ENCODE data around the gene KRT2. TPM values are rescaled to one million over a fixed set of nuclear protein-coding genes. Genes with fewer than 3 reads are reported as not detected.

The KRT2 gene
- total RNA-seq, 1 donor from 2014 or later, result not detected

DNA sequence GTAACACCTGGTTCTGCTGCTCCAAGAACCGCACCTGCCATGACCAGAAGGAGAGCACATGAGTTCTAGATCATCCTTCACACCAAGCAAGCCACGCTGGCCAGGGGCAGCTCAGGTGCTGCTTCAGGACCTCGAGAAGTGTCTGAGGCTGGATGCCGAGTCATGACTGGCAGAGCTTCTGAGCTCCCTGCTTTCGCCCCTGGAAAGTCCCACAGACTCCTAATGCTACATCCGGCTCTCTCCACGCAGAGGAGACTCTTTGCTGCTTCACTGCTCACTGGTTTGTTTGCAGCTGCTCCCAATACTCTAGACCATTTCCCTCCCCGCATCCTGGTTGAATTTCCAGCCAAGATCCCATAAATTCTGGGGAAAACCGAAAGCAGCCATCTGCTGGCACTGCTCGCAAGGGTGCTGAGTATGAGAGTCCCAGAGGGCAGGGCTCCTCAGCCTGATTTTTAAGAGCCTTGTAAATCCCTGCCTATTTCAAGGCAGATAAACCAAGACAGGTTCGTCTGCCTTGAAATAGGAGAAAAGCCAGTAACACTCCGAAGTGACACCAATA, 1.4 kb downstream of the KRT2 start:
- intact Hi-C loops (cut with DNase I), result no loop called here
- no peak for DNase-seq
- no peak for ATAC-seq (ENCODE audit: poor library complexity)

DNA sequence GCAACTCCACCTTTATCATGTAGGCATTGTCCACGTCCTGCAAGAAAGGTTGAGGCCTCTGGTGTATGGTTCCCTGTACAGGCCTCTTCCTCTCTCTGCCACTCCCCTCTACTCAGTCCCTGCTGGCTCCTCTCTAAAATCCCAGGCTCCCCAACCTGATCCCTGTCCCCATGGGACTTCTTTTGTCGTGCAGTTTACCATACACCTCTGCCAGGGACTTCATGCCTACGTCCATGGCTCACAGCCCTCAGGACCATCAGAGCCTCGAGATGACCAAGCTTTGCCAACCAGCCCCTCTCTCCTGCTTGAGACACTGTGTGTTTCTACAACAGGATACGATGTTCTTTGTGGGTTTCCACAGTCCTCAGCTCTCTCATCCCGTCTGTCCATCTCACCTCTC, 2.9 kb downstream of the KRT2 start:
- intact Hi-C loops (cut with DNase I), result no loop called here
- no peak for ATAC-seq (ENCODE audit: poor library complexity)
- DNase-seq, result no peak

DNA sequence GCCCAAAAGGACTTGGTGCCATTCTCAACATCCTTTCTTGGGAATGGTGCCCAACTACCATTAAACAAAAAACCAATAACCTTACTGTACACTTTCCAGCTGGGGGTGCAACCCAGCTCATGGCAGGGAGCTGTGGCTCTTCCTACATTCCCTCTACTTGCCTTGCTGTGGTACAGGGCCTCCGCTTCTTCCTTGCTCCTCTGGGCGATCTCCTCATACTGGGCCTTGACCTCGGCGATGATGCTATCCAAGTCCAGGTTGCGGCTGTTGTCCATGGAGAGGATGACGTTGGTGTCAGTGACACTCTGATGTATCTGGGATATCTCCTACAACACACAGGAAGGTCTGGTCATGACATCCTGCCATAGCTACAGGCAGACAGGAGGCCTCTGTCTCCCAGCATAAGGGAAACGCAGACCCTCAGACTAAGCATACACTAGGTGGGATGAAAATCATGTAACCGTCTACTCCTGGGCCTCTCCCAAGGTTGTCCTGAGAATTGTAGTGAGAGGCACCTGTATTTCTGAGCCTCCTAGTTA, 3.9 kb downstream of the KRT2 start:
- intact Hi-C loops (cut with DNase I), result no loop called here
- DNase-seq, result no peak
- ATAC-seq (ENCODE audit: poor library complexity), result no peak

DNA sequence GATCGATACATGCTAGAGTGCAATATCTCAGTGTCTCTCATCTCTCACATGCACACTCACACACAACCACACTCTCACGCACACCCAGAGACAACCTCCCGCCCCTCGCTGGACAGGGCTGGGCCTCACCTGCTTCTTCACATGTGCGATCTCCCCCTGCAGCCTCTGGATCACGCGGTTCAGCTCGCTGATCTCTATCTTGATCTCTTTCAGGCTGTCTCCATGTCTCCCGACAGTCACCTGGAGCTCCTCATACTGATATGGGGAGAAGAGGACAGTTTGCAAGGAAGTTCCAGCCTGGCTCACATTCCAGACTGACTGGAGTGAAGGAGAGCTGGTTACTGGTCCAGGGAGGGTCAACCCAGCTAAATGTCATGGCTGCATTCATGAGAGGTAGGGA, 4.4 kb downstream of the KRT2 start:
- intact Hi-C loops (cut with DNase I), result no loop called here
- ATAC-seq (ENCODE audit: poor library complexity), result no peak
- DNase-seq, result no peak

DNA sequence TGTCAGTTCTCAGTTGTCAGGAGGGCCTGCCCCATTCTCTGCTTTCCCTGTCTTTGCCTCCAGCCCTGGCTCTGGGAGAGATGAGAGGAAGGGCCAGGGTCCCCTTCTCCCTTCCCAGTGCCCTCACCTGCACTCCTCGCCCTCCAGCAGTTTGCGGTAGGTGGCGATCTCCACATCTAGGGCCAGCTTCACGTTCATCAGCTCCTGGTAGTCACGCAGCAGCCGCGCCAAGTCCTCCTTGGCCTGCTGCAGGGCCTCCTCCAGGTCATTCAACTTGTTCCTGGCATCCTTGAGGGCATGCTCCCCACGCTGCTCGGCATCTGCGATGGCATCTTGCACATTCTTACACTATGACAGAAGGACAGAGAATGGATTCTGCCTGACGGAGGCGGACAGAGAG, 5.4 kb downstream of the KRT2 start:
- ATAC-seq (ENCODE audit: poor library complexity) (no peak), DNase-seq (no peak)
- intact Hi-C loops (cut with DNase I), result no loop called here

DNA sequence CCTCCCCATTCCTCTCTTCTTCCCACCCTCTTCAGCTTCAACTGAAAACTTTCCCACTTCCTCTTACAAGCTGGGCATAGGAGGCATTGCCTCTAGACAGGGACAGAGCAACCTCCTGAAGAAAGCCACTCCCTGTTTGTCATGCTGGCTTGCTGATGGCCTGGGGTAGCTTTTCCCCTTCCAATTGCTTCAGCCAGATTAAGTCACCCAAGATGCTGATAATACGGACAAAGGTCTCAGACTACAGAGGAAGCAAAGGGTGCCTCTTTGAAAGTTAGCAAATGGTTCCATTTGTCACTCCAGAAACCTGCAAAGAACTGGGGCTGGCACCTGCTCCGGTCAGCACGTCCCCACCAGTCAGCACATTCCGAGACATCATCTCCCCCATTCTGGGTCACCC, 6.0 kb downstream of the KRT2 start:
- no peak for DNase-seq
- ATAC-seq (ENCODE audit: poor library complexity), result no peak
- intact Hi-C loops (cut with DNase I), result no loop called here

DNA sequence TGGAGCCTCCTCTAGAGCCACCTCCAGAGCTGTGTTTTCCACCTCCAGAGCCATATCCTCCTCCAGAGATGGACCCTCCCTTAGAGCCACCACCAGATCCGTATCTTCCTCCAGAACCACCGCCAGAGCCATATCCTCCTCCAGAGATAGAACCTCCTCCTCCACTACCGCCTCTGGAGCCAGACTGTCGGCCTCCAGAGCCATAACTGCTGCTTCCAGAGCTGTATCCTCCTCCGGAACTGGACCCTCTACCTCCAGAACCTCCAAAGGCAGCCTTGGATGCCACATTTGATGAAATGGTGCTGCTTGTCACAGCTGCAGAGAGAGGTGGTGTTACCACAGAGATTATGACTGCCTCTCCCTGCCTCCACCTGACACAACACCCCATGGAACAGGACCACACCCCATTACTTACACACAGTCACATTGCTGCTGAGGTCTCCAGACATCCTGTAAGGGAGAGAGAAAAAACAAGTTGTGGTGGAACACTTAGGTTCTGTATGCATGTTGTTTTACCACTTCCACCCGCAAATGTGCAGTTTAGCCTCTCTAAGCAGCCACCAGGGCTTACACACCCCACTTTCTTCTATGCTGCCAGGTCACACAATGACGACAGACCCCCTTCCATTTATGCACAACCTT, 6.8 kb downstream of the KRT2 start:
- ATAC-seq (ENCODE audit: poor library complexity), result no peak
- intact Hi-C loops (cut with DNase I), result no loop called here
- no peak for DNase-seq

DNA sequence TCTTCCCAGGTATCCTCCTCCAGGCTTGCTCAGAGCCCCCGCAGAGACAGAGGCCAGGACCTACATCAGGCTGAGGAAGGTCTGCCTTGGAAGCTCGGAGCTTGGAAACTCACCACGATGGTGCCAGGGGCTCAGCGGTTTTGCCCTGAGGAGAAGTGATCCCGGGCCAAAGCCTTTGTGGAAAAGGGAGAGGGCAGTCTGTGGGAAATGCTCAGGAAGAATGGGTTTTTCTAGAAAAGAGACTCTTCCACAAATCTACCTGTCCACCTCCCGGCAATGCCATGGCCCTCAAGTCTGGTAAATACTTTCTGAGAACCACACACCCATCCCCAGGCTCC, 8.0 kb downstream of the KRT2 start:
- no peak for ATAC-seq (ENCODE audit: poor library complexity)
- DNase-seq, result no peak
- intact Hi-C loops (cut with DNase I), result no loop called here

DNA sequence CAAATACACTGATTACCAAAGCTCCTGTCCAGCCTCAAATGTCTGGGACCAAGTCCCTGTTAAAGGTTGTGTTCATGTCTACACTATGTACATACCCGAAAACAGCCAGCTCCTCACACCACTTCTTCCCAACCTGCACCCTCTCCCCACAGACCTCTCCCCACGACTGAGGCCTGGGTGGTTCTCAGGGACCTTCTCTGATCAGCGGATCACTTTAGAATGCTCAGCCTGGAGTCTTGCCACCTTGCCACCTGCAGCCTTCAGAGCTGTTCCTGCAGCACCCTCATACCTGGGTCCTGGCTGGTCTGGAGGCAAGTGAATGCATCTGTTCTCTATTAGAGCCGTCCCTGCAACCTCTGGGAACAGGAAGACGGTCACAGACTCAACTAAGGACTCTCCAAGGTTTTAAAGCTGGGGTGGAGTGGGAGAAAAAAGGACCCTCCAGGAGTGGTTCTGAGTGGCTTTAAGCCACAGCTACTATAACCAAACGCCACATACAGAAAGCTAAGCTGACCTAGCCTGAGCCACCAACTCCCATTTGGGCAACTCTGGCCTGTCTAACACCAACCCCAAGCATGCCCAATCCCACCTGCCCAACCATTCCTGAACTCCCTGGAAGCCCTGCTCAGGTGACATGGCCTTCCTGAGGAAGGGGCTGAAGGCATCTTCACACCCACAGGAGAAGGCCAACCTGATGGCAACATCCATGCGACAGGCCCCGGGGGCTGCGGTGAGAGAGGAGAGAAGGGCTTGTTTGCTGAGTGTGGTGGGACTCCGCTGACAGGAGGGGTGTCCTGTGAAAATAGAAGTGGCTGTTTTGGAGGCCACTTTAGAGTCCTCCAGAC, 8.6 kb downstream of the KRT2 start:
- DNase-seq (no peak), ATAC-seq (ENCODE audit: poor library complexity) (no peak)
- intact Hi-C loops (cut with DNase I), result no loop called here

DNA sequence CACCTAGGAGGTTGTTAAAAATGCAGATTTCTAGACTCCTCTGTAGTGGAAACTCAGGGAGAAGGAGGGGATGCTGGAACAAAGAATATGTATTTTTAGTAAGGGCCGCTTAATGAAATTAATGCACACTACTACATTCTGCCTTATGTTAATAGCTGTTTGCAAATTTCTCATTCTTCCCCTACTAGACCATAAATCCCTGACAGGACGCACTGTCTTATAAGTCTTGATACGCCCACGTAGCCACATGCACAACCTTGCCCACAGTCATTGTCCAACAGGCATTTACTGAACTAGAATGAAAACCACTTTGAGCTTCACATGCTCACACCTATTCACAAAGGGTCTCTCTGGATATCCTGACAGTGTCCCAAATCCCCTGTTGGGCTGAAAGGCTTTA, 10.5 kb downstream of the KRT2 start:
- DNase-seq (no peak), ATAC-seq (ENCODE audit: poor library complexity) (no peak)
- intact Hi-C loops (cut with DNase I), result no loop called here

DNA sequence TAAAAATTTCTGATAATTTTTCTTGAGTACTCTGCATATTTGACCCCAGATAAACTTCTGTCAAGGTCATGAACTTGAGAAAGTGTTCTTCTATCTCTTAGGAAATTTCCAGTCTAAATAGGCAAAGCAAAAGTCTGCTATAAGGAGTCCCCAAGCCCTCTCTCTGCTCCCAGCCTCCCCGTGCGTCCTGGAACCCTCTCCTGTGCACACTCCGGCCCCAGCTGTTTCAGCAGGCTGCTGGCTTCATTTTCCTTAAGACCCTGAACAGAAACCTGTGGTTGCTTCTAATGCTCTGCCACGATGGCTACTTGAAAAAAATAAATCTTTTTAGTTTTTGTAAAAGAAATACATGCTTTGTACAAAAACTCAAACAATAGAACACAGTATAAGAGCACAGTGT, 14.7 kb downstream of the KRT2 start:
- ATAC-seq (ENCODE audit: poor library complexity), result no peak
- no peak for DNase-seq
- intact Hi-C loops (cut with DNase I), result no loop called here

DNA sequence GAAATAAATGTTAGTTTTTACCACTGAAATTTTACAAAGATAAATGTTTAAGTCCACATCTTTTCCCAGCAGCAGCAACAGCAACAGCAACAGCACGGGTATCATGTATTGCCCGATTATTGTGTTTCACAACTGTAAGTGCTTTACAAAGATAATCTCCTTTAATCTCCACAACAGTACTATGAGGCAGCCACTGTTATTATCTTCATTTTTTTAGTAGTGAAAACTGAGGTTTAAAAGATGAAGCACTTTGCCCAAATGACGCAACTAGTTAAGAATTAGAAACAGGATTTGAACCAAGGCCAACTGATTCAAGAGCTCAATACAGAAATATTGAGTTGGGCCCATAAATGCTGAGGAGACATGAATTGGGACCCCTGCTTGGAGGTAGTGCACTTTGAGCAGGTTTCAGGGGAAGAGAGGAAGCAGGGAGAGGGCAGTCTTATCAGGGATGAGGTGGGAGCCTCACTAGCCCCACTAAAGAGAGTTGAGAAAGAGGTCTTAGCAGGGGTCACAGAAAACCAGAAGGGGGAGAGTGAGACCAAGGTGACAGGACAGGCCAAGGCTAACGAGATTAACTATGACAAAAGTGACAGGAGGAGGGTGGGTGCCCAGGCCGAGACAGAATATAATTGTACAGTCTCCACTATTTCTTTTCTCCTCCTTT, 15.3 kb downstream of the KRT2 start:
- intact Hi-C loops (cut with DNase I), result no loop called here
- ATAC-seq (ENCODE audit: poor library complexity) (no peak), DNase-seq (no peak)

DNA sequence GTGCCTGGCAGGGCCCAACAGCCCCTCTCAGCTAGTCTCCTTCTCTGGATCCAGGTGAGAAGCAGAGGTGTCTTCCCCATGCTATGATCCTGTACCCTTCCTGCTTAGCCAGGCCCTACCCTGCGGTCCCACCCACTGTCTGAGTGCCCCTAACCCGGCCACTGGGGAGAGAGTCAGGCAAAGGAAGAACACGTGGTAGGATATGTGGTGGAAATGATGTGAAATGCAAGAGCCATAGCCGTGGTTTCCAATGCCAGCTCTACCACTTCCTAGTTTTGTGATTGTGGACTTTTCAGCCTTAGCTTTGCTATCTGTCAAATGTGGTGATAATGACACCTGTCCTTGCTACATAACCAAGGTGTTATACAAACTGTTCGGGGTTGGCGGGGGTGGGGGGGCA, 15.8 kb downstream of the KRT2 start:
- DNase-seq, result no peak
- ATAC-seq (ENCODE audit: poor library complexity), result no peak
- intact Hi-C loops (cut with DNase I), result no loop called here

DNA sequence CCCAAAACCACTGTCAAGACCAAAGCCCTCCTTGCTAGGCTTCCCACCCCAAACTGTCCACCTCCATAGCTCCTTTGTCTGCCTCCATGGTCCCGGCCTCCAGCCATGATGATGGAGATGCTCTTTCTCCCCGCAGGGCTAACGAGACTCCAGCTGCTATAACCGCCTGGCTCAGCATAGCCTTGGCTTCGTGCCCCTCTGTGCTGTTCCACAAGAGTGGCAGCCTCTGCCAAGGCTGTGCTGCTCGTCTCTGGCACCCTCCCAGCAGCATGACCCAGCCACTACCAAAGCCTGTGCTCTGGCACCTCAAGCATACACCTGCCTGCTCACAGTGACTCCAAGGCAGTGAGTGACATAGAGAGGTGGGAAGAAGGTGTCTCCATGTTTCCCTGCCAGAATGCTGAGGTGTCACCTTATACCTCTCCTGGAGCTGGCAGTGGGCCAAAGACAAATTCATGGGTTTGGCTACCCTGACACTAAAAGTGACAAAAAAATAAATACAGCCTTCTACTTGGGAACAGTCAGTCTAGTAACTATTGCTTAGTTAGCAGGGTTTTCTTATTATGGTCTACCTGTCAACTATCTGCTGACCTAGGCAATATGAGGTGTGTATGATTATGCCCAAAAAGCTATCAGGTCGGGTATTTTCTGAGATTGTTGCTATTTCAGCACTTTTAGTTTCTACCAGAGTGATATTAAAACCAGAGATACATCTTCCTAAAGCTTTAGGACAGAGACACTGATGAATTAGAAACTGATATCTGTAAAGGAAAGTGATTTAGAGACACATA, 17.6 kb downstream of the KRT2 start:
- intact Hi-C loops (cut with DNase I), result no loop called here
- DNase-seq, result peak; percentile 87
- peak; percentile 99 for ATAC-seq (ENCODE audit: poor library complexity)

DNA sequence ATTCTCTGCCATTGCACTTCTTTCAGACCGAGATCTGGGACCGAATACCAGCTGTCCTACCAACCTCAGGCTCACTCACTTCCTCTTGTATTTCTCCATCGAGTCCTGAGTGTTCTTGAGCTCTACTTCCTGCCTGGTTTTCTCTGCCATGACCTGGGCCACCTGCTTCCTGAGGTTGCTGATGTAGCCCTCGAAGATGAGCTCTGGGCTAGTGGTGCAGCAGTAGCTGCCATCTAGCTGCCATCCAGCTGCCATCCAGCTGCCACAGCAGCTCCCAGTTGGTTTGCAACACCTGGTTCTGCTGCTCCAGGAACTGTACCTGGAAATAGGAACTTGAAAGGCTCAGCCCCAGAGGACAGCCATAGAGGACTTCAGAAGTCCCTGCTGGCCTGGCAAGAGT, 18.6 kb downstream of the KRT2 start:
- intact Hi-C loops (cut with DNase I), result no loop called here
- DNase-seq, result no peak
- ATAC-seq (ENCODE audit: poor library complexity), result no peak

DNA sequence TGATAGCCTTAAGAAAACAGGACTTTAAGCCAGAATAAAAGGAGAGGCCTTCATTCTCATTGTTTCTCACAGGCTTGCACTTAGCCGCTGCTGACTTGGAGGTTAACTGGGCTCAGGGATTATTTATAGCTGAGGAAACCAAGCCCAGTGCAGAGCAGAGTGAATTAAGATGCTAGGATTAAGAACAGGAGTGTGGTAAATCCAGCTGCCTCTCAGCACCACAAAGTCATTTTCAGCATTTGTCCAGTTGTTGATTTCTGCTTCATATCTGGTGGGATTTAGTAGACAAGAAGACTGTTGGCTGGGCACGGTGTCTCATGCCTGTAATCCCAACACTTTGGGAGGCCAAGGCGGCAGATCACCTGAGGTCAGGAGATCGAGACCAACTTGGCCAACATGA, 19.4 kb downstream of the KRT2 start:
- intact Hi-C loops (cut with DNase I), result no loop called here
- ATAC-seq (ENCODE audit: poor library complexity) (no peak), DNase-seq (no peak)

DNA sequence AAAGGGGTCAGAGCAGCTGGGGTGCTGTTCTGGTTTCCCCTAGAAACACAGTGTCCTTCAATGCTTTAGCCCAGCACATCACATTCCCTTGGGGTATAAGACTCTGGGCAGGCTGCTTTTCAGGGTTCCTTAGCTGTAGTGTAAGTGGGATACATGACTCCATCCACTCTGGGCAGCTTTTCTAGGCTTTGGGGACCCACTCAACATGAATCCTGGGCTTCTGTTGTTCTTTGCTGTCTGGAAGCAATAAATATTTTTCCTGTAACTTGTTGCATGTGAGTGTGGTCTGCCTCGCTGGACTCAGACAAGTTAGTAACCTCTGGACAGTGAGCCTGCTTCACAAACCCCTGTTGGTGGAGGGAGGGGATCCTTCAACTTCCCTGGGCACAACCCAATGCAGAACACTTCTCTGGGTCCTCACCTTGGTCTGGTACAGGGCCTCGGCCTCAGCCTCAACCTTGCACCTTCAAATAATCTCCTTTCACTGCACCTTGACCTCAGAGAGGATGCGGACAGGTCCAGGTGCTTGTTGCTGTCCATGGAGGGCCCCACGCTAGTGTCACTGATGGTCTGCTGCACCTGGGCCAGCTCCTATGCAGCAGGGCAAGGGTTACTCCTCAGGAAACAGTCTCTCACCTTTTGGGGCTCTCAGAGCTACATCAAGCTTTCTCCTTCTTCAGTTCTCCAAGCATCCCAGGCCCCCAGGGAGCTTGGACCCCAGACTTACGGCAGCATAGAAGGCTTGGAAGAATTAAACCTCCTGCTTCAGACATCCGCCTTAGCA, 20.1 kb downstream of the KRT2 start:
- ATAC-seq (ENCODE audit: poor library complexity), result no peak
- intact Hi-C loops (cut with DNase I), result no loop called here
- no peak for DNase-seq

DNA sequence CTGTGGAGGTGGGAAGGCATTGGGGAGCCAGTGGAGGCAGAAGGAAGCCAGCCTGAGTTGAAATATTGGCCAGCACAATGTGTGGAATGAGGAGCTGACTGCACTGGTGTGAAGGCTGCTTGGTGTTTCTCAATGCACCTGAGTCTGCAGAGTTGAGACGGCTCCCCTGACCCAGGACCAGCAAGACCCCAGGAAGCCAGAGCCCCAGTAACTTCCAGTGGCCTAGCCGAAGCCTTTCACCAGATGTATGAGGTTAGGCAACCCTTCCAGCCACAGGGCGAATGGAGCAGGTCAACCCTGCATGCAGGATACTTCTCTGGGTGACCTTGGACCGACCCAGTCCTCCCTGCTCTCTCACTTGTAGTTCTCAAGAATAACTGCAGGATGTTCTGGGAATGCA, 20.7 kb downstream of the KRT2 start:
- no peak for DNase-seq
- ATAC-seq (ENCODE audit: poor library complexity), result no peak
- intact Hi-C loops (cut with DNase I), result no loop called here

All from Right ventricle myocardium superior (tissue), 1 donor.